Activated naive CD8-positive, alpha-beta T cell (primary cell): ENCODE results near the gene EFCC1.
A peak's percentile ranks its signal among the peaks of the same experiment; 100 is the strongest.

Source experiments
- H3K27ac Mint-ChIP-seq: one replicate; pipeline ENCODE4 v1.8.0; 2021; ENCODE audit warnings: mixed read lengths
- H3K27me3 Mint-ChIP-seq: one replicate; pipeline ENCODE4 v1.8.0; 2021; ENCODE audit warnings: mixed read lengths
- H3K36me3 Mint-ChIP-seq: one replicate; pipeline ENCODE4 v1.8.0; 2021; ENCODE audit warnings: mixed read lengths
- H3K4me1 Mint-ChIP-seq: one replicate; pipeline ENCODE4 v1.8.0; 2021; ENCODE audit warnings: low read depth, mixed read lengths
- H3K4me3 Mint-ChIP-seq: one replicate; pipeline ENCODE4 v1.8.0; 2021; ENCODE audit warnings: mild to moderate bottlenecking, mixed read lengths
- H3K9me3 Mint-ChIP-seq: one replicate; pipeline ENCODE4 v1.8.0; 2021; ENCODE audit warnings: low read depth, mixed read lengths

The EFCC1 gene

DNA sequence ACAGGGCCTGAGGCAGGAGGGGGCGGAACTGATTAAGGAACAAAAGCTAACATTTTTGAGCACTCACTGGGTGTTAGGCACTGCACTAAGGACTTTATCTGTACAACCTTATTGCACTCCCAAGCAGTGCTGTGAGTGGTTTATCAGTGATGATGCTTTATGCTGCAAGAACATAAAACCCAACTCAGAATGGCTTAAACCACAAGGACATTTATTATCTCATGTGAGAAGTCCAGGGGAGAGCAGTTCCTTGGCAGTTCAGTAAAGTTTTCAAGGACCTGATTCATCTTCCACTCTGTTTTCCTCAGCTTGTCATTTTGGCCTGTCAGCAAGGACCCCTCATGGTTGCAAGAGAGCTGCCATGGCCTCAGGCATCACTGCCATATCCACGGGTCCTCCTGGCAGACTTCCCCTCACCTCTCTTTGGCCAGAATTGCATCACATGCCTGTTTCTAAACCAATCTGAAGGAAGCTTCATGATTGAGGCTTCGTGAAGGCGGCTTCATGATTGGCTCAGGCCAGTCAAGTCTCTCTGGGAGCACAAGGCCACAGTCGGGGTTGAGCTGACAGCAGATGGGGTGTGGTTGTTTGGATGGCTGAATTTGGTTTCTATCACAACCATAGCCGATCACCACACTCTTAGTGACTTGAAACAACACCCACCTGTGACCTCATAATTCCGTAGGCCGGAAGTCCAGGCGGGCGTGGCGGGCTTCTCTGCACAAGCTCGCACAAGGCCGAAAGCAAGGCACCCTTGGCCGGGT is 15.8 kb downstream of the EFCC1 start:
- Mint-ChIP-seq H3K4me1 (peaks cover 43% of the 10 kb centered on the region), H3K27me3 (no peaks in the 10 kb centered on the region), H3K4me3 (peak overlapping the region; percentile 83), H3K36me3 (peaks cover 2% of the 10 kb centered on the region), H3K27ac (peak overlapping the region; percentile 98), H3K9me3 (no peaks in the 10 kb centered on the region)

DNA sequence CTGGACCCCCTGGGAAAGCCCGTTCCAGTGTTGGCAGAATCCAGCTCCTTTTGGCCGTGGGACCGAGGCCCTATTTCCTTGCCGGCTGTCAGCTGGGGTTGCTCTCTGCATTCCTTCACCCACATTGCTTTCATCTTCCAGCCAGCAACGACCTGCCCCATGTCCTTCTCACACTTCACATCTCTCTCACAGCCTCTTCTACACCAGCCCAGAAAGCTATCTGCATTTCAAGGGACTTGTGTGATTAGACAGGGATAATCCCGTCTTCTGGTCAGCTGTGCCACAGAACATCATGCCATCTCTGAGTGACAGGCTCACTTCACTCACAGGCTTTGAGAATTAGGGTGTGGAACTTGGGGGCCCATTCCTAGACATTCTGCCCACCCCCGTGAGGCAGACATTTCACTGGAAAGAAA is 16.4 kb downstream of the EFCC1 start:
- peaks cover 47% of the 10 kb centered on the region for H3K4me1 Mint-ChIP-seq
- no peaks in the 10 kb centered on the region for H3K27me3 Mint-ChIP-seq
- peak overlapping the region; percentile 86 for H3K27ac Mint-ChIP-seq
- H3K9me3 Mint-ChIP-seq: no peaks in the 10 kb centered on the region
- H3K4me3 Mint-ChIP-seq: no peak overlapping the region
- peaks cover 2% of the 10 kb centered on the region for H3K36me3 Mint-ChIP-seq

DNA sequence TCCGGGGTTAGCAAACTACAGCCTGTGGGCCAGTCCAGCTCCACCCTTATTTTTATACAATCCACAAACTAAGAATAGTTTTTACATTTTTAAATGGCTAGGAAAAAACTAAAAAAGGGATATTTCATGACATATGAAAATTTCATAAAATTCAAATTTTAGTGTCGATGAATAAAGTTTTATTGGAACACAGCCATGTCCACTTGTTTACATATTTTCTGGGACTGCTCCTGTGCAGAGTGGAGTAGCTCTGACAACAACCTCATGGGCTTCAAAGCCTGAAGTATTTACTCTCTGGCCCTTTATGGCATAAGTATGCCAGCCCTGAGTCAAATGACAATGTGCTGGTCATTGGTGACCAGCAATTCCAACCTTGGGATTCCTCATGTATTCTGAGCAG is 17.2 kb downstream of the EFCC1 start:
- peaks cover 2% of the 10 kb centered on the region for H3K36me3 Mint-ChIP-seq
- H3K4me3 Mint-ChIP-seq: no peak overlapping the region
- no peaks in the 10 kb centered on the region for H3K27me3 Mint-ChIP-seq
- H3K4me1 Mint-ChIP-seq: peaks cover 51% of the 10 kb centered on the region
- no peaks in the 10 kb centered on the region for H3K9me3 Mint-ChIP-seq
- no peak overlapping the region for H3K27ac Mint-ChIP-seq

DNA sequence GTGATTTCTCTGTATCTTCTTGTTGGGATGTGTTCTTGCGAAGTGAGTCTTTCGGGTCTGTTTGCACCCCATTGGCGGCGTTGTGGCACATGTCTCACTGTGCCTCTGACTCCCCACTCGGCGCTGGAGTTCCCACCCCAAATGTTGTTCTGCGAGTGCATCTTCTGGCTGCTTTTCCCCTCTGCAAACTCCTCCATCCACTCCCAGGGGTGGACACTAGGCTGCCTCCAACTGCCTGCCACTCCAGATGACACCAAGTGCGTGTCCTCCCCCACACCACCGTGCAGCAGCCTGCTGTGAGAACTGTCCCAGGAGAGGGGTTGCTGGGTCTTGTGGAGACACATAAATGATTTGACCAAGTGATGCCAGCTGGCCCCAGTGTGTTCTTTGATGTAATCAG is 17.6 kb downstream of the EFCC1 start:
- no peak overlapping the region for H3K4me3 Mint-ChIP-seq
- H3K27ac Mint-ChIP-seq: peak overlapping the region; percentile 50
- no peaks in the 10 kb centered on the region for H3K9me3 Mint-ChIP-seq
- no peaks in the 10 kb centered on the region for H3K27me3 Mint-ChIP-seq
- peaks cover 50% of the 10 kb centered on the region for H3K4me1 Mint-ChIP-seq
- H3K36me3 Mint-ChIP-seq: peaks cover 2% of the 10 kb centered on the region

DNA sequence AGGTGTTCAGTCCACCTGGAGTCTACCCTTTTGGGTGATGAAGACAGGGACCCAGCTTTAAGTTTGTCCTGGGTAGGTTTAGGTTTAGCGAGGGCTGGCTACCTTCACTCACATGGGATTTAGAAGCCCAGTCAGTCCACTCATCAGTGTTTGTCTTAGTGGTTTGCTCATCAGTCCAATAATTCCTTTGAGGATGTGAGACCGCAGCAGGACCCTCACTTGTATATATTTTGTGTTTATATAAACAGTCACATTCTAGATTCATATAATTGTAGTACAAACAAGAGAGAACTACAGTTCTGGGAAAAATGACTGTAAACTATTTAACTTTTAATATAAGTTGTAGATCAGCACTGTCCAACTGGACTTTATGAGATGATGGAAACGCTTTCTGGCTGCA is 18.2 kb downstream of the EFCC1 start:
- Mint-ChIP-seq H3K36me3 (peaks cover 2% of the 10 kb centered on the region), H3K4me1 (peaks cover 49% of the 10 kb centered on the region), H3K9me3 (no peaks in the 10 kb centered on the region), H3K27ac (no peak overlapping the region), H3K4me3 (no peak overlapping the region), H3K27me3 (no peaks in the 10 kb centered on the region)

DNA sequence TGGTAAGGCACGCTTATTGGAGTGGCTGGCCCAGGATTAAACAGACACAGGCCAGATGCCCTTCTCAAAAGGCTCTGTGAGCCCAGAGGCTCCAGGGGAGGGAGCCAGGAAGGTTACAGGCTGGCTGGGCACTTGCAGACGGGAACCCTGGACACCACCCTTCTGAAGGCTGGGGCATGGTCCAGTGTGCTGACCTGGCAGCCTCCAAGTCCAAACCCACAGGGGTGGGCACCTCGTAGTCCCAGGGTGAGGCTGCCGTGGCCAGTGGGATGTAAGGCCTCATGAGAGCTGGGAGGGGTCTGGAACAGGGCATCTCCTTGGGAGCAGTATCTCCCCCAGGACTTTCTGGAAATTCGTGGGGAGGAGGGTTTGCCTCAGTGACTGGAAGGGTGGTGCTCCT is 19.6 kb downstream of the EFCC1 start:
- Mint-ChIP-seq H3K27me3 (no peaks in the 10 kb centered on the region), H3K9me3 (no peaks in the 10 kb centered on the region), H3K4me3 (no peak overlapping the region), H3K4me1 (peaks cover 43% of the 10 kb centered on the region), H3K27ac (no peak overlapping the region), H3K36me3 (peaks cover 4% of the 10 kb centered on the region)

DNA sequence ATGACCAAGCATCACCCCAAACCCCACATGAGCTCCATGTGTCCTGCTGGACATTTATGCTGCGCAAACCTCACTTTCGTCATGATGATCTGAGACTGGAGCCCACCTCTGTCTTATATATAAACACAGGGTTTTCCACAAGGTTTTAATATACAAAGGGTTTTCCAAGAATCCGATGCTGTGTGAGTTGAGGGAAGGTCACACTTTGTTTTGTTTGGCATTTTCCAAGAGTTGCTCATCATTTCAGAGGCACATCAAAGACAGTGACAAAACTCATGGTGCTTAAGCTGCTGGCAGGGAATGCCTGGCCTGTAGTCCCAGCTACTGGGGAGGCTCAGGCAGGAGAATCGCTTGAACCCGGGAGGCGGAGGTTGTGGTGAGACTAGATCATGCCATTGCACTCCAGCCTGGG is 20.0 kb downstream of the EFCC1 start:
- Mint-ChIP-seq H3K4me1 (peaks cover 42% of the 10 kb centered on the region), H3K36me3 (peaks cover 3% of the 10 kb centered on the region), H3K4me3 (no peak overlapping the region), H3K9me3 (no peaks in the 10 kb centered on the region), H3K27ac (no peak overlapping the region), H3K27me3 (no peaks in the 10 kb centered on the region)

DNA sequence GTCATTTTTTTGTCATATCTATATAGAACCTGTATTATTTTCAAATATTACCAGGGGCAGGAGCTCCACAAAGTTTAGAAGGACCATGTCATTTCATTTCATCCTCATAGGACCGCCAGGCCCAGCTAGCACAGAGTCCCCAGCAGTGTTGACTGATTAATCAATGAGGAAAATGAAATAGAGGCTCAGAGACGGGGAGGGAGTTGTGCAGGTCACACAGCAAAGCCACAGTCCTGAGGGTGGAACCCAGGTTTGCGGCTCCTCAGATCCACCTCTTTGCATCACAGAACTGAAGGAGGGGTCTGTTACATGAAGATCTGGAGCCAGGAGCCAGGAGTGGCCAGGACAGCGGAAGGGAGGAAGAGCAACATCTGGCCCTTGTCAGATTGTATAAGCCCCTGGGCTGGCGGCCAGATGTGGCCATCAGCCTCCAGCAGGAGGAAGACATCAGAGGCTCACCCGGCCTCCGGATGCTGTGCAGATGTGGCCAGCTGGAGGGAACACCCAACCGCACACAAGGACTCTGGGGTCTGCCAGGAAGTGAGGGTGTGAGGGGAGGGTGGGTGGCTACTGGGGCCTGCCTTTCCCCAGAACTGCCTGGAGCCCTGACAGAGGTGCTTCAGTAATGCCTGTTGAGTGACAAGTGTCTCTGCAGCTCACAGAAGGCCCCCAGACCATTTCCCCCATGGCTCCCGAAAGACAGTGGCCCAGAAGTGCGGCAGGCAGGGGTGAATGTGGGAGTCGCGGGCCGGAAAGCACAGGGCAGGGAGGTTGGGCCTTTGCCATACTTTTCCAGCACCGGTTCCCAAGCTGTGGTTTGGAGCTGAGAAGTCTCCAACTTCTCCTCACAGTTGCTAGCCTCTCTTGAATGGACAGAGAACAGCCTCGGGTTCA is 21.3 kb downstream of the EFCC1 start:
- Mint-ChIP-seq H3K27me3 (no peaks in the 10 kb centered on the region), H3K27ac (no peak overlapping the region), H3K9me3 (no peaks in the 10 kb centered on the region), H3K36me3 (peaks cover 3% of the 10 kb centered on the region), H3K4me1 (peaks cover 40% of the 10 kb centered on the region), H3K4me3 (no peak overlapping the region)

DNA sequence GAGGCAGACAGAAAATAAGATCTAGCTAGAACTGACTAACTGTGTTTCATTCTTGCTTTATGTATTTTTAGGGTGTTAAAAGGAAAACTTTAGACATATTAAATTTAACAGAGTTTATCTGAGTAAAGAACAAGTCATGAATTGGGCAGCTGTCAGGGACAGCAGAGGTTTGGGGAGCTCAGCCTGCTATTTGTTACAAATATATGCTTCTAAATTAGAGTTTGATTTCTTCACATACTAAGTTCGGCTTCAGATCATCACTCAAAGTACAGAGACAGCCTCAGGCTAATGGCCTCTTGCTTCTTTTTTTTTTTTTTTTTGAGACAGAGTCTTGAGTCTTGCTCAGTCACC is 21.9 kb downstream of the EFCC1 start:
- Mint-ChIP-seq H3K4me3 (no peak overlapping the region), H3K27ac (no peak overlapping the region)

DNA sequence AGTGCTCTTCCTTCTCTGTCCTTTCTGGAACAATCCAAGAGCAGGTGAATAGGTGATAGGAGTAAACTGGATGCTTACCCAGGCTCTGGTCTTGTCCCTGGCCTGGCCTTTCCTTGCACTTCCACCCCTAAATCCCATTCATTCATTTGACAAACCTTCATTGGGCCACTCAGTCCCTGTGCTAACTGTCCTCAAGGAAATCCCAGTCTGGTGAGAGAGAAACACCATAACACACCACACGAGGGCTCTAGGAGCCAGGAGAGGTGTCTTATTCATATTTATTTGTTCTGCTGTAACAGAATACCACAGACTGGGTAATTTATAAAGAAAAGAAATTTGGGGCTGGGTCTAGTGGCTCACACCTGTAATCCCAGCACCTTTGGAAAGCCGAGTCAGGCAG is 22.8 kb downstream of the EFCC1 start:
- peaks cover 3% of the 10 kb centered on the region for H3K36me3 Mint-ChIP-seq
- H3K9me3 Mint-ChIP-seq: no peaks in the 10 kb centered on the region
- no peak overlapping the region for H3K27ac Mint-ChIP-seq
- peaks cover 29% of the 10 kb centered on the region for H3K4me1 Mint-ChIP-seq
- no peak overlapping the region for H3K4me3 Mint-ChIP-seq
- no peaks in the 10 kb centered on the region for H3K27me3 Mint-ChIP-seq

More for the DNA sequence above, 21.9 kb downstream of the EFCC1 start:
- Mint-ChIP-seq H3K27me3 (no peaks in the 10 kb centered on the region), H3K4me1 (peaks cover 34% of the 10 kb centered on the region), H3K9me3 (no peaks in the 10 kb centered on the region), H3K36me3 (peaks cover 3% of the 10 kb centered on the region)

DNA sequence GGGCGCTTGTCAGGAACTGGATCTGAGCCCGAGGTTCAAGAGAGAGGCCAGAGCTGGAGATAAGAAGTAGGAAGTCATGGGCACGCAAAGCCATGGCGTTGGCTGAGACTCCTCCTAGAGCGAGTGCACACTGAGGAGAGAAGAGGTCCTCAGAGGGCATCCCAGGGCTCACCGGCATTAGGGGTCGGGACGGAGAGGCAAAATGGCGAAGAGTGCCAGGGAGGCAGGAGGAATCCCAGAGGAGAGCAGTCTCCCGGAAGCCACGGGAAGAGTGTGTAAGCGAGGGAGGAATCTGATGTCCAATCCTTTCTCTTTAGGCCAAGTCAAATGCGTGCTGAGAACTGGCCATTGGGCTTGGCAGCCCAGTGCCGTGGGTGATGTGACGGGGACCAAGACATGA is 24.0 kb downstream of the EFCC1 start:
- no peaks in the 10 kb centered on the region for H3K27me3 Mint-ChIP-seq
- peaks cover 29% of the 10 kb centered on the region for H3K4me1 Mint-ChIP-seq
- no peaks in the 10 kb centered on the region for H3K9me3 Mint-ChIP-seq
- H3K4me3 Mint-ChIP-seq: peak overlapping the region; percentile 0
- peak overlapping the region; percentile 13 for H3K27ac Mint-ChIP-seq
- peaks cover 3% of the 10 kb centered on the region for H3K36me3 Mint-ChIP-seq

DNA sequence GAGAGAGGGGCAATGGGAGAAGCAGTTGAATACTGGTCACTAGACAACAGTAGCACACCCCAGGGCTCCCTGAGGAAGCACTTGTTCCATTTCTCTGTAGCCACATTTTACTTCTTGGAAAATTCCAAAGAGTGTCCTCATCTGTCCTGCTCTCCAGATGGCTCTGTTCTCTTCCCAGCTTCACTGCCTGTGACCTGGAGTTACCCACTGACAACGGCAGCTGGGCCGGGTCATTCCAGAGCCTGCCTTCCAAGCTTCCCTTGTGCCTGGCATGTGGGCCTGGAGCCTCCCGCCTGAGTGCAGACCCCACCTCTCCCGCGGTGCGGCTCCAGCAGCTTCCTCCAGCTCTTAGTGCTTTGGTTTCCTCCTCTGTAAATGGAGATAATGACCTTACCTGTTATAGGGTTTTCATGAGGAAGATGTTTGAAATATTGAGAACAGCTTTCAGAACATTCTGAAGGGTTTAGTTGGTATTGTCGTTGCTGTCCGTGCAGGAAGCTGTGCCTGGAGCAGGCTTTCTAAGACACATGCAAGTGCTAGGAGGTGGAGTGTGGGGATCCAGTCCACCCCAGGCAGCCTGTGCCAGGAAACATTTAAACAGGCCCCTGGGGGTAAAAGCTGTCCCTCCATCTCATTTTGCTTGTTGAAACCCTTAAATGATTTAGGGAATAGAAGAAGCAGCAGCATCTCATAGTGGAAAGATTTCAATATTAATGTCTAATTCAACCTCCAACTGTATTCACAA is 24.8 kb downstream of the EFCC1 start:
- Mint-ChIP-seq H3K36me3 (peaks cover 3% of the 10 kb centered on the region), H3K4me3 (peak overlapping the region; percentile 87), H3K27me3 (no peaks in the 10 kb centered on the region), H3K4me1 (peaks cover 29% of the 10 kb centered on the region), H3K9me3 (no peaks in the 10 kb centered on the region), H3K27ac (peak overlapping the region; percentile 93)

DNA sequence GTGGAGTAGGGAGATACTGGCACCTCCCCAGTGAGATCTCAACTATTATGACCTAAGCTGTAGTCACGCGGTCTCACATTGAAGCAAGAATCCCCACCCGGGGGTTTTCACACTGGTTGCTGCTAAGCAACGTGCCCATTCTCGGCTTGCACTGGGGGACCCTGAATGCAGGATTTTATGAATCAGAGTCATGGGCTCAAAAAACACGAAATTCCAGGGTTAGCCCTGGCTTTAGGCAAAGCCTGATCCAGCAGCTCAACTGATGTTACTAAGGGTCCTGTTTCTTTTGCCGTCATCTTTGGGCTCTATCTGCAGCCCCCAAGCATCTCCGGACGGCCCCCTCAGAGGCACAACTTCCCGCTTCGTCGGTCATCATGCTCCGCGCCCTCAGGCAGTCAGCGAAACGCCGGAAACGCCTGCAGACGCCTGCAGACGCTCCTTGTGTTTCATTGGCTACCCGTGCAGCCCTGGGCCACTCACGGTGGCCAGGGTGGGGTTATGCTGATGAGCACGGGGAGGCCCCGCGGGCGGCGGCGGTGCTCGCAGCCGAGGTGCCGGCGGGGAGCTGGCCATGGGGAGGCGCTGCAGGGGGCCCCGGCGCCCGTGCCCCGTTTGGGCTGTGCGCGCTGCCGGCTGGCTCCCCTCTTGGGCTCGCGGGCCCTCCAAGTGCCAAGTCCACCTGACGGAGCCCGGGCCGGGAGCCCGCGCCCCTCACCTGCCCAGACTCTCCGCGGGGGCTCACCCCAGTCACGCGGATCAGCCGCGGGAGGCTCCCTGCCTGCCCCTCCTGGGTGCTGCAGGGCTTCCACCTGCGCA is 25.8 kb downstream of the EFCC1 start:
- Mint-ChIP-seq H3K4me3 (peak overlapping the region; percentile 87), H3K27ac (peak overlapping the region; percentile 93), H3K9me3 (no peaks in the 10 kb centered on the region), H3K36me3 (peaks cover 3% of the 10 kb centered on the region), H3K27me3 (no peaks in the 10 kb centered on the region), H3K4me1 (peaks cover 29% of the 10 kb centered on the region)

DNA sequence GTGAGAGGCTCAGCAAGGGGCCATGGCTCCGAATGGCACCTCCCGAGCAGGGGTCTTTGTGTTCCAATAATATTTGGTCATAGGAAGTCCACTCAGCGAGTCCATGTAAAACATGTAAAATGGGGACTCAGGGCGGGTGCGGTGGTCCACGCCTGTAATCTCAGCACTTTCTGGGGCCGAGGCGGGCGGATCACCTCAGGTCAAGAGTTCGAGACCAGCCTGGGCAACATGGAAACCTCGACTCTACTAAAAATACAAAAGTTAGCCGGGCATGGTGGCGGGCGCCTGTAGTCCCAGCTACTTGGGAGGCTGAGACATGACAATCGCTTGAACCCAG is 26.4 kb downstream of the EFCC1 start:
- H3K27me3 Mint-ChIP-seq: no peaks in the 10 kb centered on the region
- H3K4me3 Mint-ChIP-seq: no peak overlapping the region
- H3K4me1 Mint-ChIP-seq: peaks cover 25% of the 10 kb centered on the region
- peaks cover 3% of the 10 kb centered on the region for H3K36me3 Mint-ChIP-seq
- no peak overlapping the region for H3K27ac Mint-ChIP-seq
- no peaks in the 10 kb centered on the region for H3K9me3 Mint-ChIP-seq
